Jurkat, Clone E6-1 (cell line): ENCODE measurements around the gene IRAK1.
"Not testable (repeated sequence)": the region's sequence is repeated elsewhere in the genome, so short reads cannot be mapped to it uniquely, and the experiment has no call there.

Experiments used
- DNase-seq: peaks from one replicate; pipeline ENCODE4 v3.0.0-alpha.2; 2011; ENCODE audit warnings: low read depth, low spot score
- H3K4me3 ChIP-seq: 2 replicates; pipeline ENCODE4 v1.5.1; 2011; ENCODE audit warnings: mild to moderate bottlenecking, low read length, control low read depth, moderate library complexity

Gene IRAK1

GRCh38 chrX:154008521-154008920 is 11.2 kb downstream of the IRAK1 start:
- H3K4me3 ChIP-seq: no peak overlapping the region
- DNase-seq: no peak

GRCh38 chrX:154006947-154007346 is 12.8 kb downstream of the IRAK1 start:
- DNase-seq: no peak
- no peak overlapping the region for H3K4me3 ChIP-seq

DNA sequence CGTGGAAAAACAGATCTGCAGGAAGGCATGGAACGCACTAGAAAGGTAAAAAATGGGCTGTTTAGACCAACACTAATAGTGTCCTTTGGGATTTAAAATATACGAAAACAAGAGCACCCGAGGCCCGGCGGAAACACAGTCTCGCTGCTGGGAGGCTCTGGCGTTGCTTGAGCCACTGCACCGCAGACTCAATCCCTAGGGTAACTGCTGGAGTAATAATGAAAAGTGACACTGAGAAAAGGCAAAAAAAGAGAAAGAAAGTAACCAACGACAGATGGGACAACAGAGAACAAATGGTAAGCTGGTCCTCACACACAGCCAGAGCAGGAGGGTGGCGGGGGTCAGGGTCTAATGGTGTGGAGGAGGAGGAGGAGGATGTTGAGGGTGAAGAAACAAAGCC is 15.4 kb downstream of the IRAK1 start:
- DNase-seq: no peak
- no peak overlapping the region for H3K4me3 ChIP-seq

- DNase-seq: peak; percentile 70
- H3K4me3 ChIP-seq: peak overlapping the region; percentile 27
These were observed 17.4 kb downstream of the IRAK1 start for GRCh38 chrX:154002215-154002719.

- H3K4me3 ChIP-seq: no peak overlapping the region
- no peak for DNase-seq
These were observed 19.7 kb downstream of the IRAK1 start for GRCh38 chrX:154000051-154000450.

DNA sequence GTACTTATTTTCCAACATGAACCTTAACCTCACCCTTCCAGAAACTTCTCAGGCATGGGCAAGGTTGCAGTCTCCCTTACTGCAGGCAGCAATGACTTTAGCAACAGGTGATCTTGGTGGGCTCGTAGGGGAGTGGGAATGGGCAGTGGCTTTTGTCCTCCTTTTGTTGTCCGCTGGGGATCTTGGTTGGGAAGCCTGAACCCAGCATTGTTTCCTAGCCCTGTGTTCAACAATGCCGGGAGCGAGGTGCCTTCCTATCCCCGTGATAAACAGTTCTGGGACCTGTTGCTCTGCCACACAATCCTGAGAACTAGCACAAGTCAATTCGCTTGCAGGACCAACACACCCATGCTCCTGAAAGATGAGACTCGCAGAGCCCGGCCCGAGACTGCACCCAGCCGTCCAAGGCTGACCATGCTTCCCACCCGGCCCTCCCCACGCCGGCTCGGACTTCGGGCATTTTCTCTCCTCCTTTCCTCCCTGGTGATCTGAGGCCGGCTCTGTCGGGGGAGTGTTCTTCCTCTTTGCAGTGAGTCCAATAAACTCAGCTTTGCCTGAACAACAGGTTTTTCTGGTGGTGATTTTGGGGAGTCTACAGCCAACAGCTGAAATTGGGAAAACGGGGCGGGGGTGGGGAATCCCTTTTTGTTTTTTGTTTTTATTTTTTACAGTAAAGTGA is 20.2 kb downstream of the IRAK1 start:
- DNase-seq: no peak
- H3K4me3 ChIP-seq: no peak overlapping the region

- no peak overlapping the region for H3K4me3 ChIP-seq
- no peak for DNase-seq
These were observed 24.2 kb downstream of the IRAK1 start for GRCh38 chrX:153995504-153995903.

DNA sequence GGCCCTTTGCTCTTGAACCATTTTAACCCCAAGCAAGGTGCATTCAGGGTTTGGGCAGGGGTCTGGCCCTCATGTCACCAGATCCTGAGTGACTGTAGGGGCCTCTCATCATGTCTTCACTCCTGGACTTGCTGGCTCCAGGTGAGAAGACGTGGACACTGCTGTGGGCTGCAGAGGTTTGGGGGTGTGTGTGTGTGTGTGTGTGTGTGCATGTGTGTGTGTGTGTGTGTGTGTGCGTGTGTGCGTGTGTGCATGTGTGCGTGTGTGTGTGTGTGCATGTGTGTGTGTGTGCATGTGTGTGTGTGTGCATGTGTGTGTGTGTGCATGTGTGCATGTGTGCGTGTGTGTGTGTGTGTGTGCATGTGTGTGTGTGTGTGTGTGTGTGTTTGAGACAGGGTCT is 25.3 kb downstream of the IRAK1 start:
- DNase-seq, H3K4me3 ChIP-seq: not testable (repeated sequence)

DNA sequence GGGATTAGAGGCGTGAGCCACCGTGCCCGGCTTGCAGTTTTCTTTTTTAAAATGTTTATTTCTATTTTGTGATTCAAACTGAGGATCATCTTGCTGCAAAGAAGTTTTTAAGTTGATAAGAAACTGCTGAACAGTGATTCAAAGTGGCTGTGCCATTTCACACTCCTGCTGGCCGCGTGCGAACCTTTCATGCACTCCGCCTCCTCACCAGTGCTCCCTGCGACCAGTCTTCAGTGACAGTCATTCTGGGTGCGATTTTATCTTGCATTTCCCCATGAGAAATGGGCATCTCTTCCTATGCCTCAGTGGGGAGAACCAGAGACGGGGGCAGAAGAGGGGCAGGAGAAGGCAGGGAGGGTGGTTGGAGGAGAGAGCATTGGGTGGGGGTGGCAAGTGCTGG is 25.7 kb downstream of the IRAK1 start:
- no peak for DNase-seq
- H3K4me3 ChIP-seq: no peak overlapping the region

- no peak for DNase-seq
- H3K4me3 ChIP-seq: no peak overlapping the region
These were observed 26.6 kb downstream of the IRAK1 start for GRCh38 chrX:153993079-153993478.

DNA sequence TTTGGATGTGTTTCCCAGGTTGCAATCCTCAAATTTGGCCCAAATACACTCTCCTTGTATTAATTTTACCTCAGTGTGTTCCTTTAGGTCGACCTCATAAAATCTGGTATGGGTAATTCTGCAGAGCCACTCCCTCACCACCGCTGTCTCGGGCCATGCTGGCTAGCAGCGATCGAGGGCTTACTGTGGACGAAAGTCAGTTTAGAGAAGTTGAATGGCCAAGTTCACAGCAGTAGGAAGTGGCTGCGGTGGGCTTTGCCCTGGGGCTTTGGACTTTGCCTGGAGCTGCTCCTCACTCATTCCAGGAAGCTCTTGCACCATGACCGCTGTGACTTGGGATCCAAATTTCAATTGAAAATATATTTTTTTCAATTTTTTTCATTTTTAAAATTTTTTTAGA is 27.5 kb downstream of the IRAK1 start:
- no peak for DNase-seq
- no peak overlapping the region for H3K4me3 ChIP-seq

DNA sequence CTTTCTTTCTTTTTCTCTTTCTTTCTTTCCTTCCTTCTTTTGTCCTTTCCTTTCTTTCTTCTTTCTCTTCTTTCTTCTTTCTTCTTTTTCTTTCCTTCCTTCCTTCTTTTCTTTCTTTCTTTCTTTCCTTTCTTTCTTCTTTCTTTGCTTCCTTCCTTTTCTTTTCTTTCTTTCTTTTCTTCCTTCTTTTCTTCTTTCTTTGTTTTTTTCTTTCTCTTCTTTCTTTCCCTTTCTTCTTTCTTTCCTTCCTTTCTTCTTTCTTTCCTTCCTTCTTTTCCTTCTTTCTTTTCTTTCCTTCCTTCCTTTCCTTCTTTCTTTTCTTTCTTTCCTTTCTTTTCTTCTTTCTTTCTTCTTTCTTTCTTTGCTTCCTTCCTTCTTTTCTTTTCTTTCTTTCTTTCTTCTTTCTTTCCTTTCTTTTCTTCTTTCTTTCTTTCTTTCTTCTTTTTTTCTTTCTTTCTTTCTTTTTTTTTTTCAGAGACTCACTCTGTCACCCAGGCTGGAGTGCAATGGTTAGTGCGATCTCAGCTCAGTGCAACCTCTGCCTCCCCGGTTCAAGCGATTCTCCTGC is 28.6 kb downstream of the IRAK1 start:
- no peak for DNase-seq
- H3K4me3 ChIP-seq: no peak overlapping the region

DNA sequence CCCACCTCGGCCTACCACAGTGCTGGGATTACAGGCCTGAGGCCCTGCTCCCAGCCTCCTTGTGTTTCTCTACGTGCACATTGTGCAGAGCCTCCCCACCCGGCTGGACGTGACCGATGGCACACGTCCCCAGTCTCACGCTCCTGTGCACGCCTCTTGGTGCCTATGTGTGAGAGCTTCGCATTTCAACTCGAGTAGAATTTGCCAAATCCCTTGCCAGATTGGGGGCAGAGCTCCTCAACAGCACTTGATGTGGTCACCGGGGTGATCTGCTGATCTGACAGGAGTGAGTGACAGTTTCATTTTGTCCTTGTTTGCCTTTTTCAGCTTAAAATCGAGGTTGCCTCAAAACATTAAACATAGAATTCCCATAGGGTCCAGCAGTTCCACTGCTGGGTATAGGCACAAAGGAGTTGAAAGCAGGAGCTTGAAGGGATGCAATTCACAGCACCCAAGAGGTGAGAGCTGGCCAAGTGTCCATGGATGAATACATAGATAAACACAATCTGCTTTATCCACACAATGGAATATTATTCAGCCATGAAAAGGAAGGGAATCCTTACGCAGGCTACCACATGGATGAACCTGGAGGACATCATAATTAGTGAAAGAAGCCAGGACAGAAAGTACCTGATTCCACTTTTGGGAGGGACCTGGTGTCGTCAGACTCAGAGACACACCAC is 29.6 kb downstream of the IRAK1 start:
- DNase-seq: peak; percentile 38
- H3K4me3 ChIP-seq: no peak overlapping the region

DNA sequence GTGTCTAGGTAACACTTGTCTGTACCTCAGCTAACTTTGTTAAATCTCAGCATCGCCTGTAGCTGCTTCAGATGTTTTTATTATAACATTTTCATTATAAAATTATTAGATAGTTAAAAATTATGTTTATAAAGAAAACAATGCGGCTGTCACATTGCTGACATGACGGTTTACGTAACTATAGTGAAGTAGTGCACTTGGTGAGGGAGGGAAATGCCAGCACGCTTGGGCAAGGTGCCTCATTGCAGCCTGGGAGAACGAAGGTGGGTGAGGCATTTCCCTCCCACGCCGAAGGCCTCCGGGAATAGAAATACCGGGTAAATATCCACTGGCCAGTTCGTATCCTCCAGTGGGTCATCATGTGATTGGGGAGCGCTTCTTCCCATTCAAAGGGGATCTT is 31.2 kb downstream of the IRAK1 start:
- no peak for DNase-seq

GRCh38 chrX:153984351-153985178 is 35.1 kb downstream of the IRAK1 start:
- DNase-seq: no peak
- H3K4me3 ChIP-seq: peak overlapping the region; percentile 51

More for the DNA sequence above, 31.2 kb downstream of the IRAK1 start:
- no peak overlapping the region for H3K4me3 ChIP-seq

GRCh38 chrX:153983321-153983801 is 36.3 kb downstream of the IRAK1 start:
- no peak for DNase-seq
- H3K4me3 ChIP-seq: no peak overlapping the region

- peak; percentile 92 for DNase-seq
- H3K4me3 ChIP-seq: peak overlapping the region; percentile 25
These were observed 37.8 kb downstream of the IRAK1 start for GRCh38 chrX:153981771-153982533.

- peak overlapping the region; percentile 25 for H3K4me3 ChIP-seq
- DNase-seq: no peak
These were observed 38.5 kb downstream of the IRAK1 start for GRCh38 chrX:153981231-153981630.

DNA sequence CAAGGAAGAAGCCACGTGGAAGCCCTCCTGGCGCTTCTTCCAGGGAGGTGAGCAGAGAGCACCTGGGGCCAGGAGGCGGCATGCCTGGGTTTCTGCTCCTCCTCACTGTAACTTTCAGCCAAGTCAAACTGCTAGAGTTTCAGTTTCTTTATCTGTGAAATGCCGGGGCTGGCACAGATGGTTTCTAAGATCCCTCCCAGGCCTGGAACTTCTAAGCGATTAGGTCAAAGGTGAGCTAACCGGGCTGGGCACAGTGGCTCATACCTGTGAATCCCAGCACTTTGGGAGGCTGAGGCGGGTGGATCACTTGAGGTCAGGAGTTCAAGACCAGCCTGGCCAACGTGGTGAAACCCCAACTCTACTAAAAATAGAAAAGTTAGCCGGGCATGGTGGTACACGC is 39.3 kb downstream of the IRAK1 start:
- DNase-seq, H3K4me3 ChIP-seq: not testable (repeated sequence)
